CD4-positive, alpha-beta T cell treated with Interleukin-15 for 1 hour (primary cell): ENCODE results near the gene WDFY4.

Experiments used
- DNase-seq: peaks from one replicate; pipeline ENCODE4 v3.0.0-alpha.2; 2020

The WDFY4 gene

DNA sequence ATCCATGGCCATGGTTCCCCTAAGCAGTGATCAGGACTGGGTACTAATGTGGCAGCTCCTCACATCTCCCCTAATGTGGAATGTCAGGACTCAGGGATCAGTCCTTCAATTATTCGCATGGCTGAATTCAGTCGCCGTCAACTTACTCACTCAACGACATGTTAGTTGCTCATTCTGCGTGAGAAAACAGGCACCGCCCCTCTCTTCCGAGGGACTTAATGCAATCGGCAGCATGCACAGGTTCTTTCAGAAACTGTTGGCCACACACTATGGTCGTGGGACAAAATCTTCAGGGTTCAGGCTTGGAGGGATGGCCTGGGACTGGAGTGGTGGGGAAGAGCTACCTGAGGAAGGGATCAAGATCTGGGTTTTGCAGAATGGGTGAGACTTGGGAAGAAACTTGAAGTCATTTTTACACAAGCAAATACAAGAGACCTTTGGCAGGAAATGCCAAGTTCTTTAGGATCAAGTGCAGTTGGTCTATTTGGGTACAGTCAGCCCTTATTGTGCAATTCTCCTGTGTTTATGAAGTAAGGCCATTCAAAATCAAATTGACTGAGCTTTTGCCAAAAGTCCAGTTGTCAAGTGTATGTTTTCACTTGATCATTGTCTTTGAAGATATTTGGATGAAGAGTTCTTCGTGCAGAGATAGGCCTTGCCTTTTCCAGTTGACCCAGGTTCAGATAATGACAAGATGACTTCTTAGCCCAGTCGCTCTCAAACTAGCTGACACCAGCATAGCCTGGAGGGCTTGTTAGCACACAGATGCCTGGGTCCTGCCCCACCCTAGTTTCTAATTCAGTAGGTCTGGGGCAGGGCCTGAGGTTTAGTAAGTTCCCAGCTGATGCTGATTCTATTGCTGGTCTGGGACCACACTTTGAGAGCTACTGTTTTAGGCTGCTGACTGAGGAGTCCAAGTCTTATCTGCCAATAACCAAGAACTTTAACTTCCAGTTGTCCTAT lies 206.5 kb downstream of the WDFY4 start:
- no peak for DNase-seq

- DNase-seq, result no peak
These were observed 210.5 kb downstream of the WDFY4 start for GRCh38 chr10:48894911-48895802.

GRCh38 chr10:48895803-48896195 lies 211.1 kb downstream of the WDFY4 start:
- DNase-seq, result no peak

GRCh38 chr10:48896756-48897440 lies 212.2 kb downstream of the WDFY4 start:
- DNase-seq, result no peak

- no peak for DNase-seq
These were observed 212.7 kb downstream of the WDFY4 start for GRCh38 chr10:48897441-48897790.

DNA sequence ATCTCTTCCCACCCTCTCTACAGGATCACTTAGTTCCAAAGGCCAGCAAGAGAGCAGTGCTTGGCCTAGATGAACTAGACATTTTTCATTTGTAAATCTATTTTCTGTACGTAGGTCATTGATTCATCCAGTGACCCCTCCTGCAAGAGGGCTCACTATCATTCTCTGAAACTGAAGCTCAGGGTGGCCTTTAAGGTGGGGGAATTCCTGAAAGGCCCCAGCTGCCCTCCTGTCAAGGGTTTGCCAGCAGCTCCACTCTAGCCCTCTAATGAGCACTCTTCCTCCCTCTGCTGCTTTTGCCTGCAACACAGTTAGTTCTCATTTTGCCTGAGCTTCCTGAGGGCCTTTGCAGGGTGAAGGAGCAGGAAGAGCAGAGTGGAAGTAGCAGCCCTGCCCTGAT lies 213.8 kb downstream of the WDFY4 start:
- DNase-seq, result no peak

DNA sequence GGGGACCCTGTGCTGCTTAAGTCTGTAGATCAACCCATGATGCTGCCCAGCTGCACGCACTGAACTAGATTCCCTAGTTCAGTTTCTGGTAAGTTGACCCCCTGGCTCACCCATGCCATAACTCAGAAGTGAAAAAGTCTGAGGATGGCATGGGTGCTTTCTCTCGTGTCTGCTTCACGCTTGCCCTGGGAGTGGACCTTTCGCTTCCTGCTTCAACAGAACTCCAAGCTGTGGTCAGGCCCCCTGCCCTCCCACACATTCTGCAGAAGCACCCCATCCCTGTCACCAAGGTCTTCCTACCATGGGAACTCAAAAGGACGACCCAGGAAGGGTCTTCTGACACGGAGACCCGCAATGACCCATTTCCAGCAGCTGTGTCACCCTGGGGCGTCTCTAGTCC lies 215.1 kb downstream of the WDFY4 start:
- DNase-seq, result no peak

DNA sequence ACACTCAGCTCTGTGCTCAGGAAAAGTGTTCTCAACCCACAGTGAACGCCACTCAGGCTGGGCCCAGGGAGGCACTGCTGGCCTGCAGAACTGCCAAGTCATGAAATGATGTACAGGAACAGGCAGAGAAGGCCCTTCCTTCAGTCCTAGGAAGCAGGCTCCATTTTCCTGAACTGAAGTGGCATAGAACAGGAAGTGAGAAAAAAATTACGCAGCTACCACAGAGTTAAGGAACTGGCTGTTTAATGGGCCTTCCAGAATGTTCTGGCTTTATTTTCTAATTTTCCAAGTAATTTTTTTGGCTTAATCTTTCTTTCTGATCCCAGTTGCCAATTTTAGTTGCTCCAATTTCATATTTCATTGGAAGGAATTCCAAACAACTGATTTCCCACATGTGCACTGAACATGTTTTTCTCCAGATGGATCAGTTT lies 215.7 kb downstream of the WDFY4 start:
- no peak for DNase-seq

DNA sequence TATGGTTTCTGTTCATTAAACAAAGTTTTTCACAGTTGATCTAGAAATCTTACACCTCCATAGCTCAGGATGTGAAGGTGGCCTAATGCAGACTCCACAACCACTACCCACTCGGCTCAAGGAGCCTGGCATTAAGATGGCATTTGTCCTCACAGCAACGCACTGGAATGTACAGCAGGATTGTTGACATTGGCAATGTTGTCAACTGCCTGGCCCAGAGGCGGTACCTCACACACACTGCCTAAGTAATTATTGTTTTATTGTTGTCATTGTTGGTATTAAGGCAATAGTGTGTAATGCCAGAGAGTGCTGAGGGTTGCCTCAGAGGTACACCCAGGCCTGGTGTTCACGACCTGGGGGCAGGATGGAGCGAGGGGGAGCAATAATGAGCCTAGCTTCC lies 216.6 kb downstream of the WDFY4 start:
- DNase-seq, result no peak

DNA sequence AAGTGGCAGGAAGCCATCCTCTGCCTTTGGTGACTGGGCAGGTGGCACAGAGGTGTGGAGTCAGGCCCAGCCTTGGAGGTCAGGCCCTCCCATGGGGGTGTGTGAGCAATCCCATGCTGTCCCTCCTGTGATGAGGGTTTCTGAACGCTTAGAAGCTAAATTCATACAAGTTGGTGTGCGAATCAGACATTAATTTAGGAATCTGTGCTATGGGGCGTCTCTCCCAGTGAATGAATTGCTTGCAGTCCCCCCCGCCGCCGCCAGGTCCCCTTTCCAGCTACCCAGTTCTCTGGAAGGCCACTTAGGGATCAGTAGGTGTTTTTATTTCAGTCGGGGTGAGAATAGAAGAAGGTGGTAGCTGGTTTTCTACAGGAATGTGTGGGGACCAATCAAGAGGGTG lies 217.4 kb downstream of the WDFY4 start:
- no peak for DNase-seq

DNA sequence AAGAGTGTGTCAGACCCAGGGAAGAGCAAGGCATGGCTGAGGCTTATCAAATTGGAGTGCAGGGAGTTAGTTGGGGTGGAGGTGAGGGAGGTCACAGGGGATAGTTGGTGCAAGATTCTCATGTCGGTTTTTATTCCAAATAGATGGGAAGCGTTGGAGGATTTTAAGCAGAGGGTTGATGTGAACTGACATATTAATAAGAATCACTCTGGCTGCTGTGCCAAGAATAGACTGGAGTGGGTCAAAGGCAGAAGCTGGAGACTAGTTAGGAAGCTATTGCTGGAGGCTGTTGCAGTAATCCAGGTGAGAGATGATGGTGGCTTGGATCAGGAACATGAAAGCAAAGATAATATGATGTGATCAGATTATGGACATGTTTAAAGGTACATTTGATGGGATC lies 218.5 kb downstream of the WDFY4 start:
- DNase-seq, result no peak

DNA sequence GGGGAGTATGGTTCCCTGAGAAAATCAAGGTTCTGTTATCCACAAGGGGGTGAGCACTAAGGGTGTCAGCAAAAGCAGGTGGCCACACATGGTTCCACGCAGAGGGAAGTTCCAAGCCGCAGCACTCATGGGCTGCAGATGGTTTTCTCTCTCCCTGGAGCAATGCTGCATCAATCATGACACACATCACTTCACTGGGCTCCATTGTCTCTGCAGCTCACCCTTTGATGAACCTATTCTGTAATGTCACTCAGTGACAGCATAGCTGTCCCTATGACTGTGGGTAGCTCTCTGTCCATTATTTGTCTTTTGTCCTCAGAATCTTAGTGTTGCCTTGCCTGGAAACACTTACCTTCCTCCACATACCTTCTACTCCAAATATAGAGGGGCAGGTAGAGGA lies 220.2 kb downstream of the WDFY4 start:
- DNase-seq, result no peak

DNA sequence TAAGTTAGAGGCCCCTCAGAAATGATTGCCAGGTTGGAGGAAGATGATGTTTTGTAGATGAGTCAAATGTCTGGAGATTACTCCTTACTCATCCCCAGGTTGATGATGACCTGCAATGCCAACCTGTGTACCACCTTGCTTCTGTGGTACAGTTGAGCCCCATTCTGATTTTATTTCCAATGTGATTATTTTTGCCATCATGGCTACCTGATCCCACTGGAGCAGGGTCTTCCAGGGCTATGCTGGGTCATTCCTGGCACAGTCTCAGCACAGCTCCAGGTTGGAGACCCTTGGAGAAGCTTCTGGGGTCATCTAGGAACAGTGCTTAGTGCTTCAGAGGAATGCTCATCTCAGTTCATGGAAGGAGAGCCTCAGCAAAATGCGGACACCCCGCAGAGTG lies 220.6 kb downstream of the WDFY4 start:
- DNase-seq, result no peak

DNA sequence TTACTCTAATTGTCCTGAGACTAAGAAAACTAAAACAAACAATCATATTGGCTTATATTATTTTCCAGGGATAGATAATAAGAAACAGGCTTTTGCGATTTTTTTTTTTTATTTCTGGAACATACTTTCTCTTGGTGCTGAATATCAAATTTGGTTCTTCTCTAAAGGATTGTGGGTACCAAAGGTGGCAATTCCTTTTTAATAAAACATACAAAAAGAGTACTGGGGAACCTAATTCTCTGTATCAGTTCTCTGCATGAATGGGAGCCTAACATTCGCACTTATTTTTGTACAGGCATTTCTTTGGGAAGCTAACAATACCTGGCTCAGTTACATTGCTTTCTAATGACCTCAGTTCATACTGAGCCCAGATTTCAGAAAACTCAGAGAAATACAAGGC lies 222.2 kb downstream of the WDFY4 start:
- DNase-seq, result no peak

DNA sequence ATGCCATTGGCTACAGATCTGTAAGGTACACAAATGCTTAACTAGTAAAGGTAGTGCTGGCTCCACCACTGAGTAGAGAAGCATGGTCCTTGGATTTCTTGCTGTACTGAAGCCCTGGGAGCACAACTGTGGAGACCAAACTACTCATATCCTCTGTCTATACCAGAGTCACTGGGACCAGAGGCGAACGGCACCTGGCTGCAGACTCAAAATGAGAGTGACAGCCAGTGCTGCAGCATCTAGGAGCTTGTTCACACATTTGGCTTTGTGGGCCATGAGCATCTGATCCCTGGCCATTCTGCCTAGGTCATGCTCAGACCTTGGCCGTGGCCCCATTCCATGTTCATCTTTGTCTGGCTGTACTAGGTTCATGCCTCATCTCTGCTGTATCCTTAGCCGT lies 223.1 kb downstream of the WDFY4 start:
- no peak for DNase-seq

GRCh38 chr10:48910548-48910947 lies 225.9 kb downstream of the WDFY4 start:
- no peak for DNase-seq

DNA sequence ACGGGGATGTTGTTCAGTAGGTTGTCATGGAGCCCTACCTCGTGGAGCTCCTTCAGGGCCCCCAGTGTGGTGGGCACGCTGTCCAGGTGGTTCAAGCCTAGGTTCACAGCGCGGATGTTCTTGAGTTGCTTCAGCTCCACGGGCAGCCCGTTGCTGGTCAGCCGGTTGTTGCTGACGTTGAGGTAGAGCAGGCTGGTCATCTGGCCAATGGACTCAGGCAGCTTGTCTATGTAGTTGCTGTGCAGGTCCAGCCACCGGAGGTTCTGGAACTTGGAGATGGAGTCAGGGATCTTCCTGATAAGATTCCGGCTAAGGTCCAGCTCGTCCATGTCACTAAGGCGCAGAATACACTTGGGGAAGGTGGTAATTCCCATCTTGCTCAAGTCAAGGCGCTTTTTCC lies 229.0 kb downstream of the WDFY4 start:
- DNase-seq, result no peak

DNA sequence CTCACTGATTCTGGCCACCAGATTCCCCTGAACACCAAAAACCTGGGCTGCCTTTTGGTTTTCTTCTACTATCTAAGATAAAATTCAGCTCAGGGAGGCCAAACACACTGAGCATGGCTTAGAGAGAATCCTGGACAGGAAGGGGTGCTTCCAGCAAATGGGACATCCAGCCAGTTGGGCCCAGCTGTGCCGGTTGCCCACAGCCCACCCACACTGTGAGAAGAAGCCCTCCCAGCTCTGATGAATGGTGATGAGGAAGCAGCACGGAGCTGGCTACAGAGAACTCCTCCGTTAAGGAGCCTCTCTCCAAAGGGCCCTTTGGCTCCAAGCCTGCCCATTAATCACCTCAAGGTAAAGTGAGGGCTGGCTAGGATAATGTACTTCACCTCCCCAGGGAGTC lies 239.1 kb downstream of the WDFY4 start:
- DNase-seq, result no peak

- DNase-seq, result no peak
These were observed 240.3 kb downstream of the WDFY4 start for GRCh38 chr10:48924988-48925387.

DNA sequence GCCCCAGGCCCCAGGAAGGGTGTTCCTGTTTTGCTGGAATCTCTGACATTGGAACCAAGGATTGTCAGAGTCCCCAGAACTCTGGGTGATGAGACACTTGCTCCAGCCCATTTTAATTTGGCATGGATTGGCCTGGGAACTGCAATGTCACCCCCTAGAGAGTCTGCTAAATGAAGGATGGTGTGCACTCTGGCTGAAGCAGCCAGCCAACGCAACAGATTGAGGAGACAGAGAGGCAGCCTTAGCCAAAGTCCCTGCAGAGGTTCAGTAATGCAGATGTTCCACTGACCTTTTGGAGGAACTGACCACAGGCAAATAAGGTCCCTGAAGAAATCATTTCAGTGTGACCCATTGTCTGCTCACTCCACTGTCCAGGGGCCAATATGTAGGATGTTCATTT lies 241.6 kb downstream of the WDFY4 start:
- DNase-seq, result no peak

DNA sequence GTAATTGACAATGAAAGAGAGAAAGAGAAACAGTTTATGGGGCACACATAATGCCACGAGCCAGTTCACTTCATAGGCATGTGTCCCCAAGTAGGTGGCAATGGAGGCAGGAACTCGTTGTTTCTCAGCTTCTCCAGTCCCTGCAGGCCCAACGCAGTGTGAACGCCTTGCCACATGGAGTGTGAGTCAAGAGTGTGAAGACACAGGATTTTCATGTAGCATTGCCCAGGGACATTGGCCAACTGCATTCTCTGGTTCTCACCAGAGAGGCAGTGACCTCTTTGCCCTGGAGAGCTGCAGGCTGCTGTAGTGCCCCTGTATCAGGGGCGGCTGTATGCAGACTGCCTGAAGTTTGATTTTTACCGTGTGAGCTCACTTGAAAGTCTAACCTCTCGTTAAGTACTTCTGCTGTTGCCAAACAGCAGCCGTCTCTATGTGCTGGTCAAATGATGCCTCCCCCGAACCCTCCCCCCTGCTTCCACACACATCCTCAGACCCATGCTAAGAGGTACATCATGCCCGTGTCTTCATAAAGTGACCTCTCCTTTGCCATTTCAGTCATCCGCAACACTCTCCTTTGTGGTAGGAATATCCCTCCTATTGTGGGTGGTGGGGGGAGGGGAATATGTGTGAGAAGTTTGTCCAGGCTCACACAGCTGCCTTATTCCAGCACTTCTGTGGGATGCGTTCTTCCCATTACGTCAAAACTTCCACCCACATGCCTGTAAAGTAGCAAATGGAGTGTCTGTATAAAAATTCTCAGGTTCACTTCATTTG lies 242.3 kb downstream of the WDFY4 start:
- no peak for DNase-seq

DNA sequence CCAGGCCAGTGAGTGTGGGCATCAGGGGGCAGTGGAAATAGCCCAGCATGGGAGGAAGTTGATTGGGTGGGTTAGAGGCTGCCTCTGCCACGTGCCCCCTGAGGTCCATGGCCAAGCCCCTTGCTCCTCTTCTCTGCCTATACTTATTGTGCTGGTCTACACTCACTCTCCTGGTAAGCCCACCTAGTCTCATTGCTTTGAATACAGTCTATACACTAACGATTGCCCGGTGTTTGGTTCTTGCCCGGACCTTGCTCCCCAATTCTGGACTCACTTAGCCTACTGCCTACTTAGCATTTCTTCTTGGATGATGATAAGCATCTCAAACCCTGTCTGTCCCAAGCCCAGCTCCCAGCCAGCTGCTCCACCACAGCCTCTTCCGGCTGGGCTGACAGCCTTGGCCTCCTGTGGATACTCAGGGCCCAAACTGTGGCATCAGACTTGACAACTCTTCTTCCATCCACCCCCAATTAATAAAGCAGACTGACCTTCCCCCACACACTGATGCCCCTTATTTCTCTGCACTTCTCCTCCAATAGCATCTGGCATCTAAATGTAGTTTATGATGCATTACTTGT lies 244.8 kb downstream of the WDFY4 start:
- no peak for DNase-seq
